Hepatocyte (in vitro differentiated cells): ENCODE results near the gene AEBP1.

Experiments
- EZH2 ChIP-seq: fragments of 200-600 bp; sonication (generic); IDR thresholded peaks from 2 replicates; pipeline ENCODE4 v1.6.1; 2016; ENCODE audit warnings: antibody characterized with exemption, mild to moderate bottlenecking, borderline replicate concordance
- EZH2phosphoT487 ChIP-seq: fragments of 200-600 bp; sonication (generic); IDR thresholded peaks from one replicate; pipeline ENCODE4 v1.6.1; 2018; ENCODE audit warnings: antibody characterized with exemption, mild to moderate bottlenecking, low read depth, moderate library complexity; ENCODE audit not compliant: unreplicated experiment, severe bottlenecking
- TF ChIP-seq, protein P1 (sequence below): fragments of 200-600 bp; sonication (generic); IDR thresholded peaks from 2 replicates; pipeline ENCODE4 v1.5.1; 2016; ENCODE audit warnings: antibody characterized with exemption, mild to moderate bottlenecking; ENCODE audit not compliant: poor library complexity

DNA sequence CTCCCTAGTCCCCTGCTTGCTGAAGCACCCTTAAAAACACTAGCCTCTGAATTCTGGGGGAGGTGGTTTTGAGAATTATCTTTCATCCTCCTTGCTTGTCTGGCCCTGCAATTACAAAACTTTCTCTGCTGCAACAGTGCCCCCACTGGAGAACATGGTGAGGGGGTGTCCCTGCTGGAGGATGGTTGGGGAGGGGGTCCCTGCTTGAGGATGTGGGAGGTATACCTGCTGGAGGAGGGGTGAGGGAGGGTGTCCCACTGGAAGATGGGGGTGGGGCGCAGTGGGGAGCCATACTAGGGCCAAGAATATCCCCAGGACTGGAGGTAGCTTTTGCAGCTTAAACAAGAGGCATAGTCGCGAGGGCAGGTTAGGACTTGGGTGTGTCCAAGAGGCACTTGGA lies 18.6 kb upstream of the AEBP1 start:
- TF ChIP-seq, protein P1, sequence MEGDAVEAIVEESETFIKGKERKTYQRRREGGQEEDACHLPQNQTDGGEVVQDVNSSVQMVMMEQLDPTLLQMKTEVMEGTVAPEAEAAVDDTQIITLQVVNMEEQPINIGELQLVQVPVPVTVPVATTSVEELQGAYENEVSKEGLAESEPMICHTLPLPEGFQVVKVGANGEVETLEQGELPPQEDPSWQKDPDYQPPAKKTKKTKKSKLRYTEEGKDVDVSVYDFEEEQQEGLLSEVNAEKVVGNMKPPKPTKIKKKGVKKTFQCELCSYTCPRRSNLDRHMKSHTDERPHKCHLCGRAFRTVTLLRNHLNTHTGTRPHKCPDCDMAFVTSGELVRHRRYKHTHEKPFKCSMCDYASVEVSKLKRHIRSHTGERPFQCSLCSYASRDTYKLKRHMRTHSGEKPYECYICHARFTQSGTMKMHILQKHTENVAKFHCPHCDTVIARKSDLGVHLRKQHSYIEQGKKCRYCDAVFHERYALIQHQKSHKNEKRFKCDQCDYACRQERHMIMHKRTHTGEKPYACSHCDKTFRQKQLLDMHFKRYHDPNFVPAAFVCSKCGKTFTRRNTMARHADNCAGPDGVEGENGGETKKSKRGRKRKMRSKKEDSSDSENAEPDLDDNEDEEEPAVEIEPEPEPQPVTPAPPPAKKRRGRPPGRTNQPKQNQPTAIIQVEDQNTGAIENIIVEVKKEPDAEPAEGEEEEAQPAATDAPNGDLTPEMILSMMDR: no peak
- TF ChIP-seq EZH2phosphoT487 (no peak), EZH2 (no peak)
